SK-N-SH (cell line): Measurements from ENCODE around the gene TP73. TPM values are rescaled to one million over a fixed set of nuclear protein-coding genes. Genes with fewer than 3 reads are reported as not detected.

Experiments used
- CTCF ChIA-PET: fragments of 300-600, 350-600 bp; formaldehyde crosslinking; extraction: SDS; loops from one replicate; lab custom pipeline; 2021; lab: Yijun Ruan, JAX
- POLR2A ChIA-PET: fragments of 350-600 bp; sonication (Branson Sonifier 250); formaldehyde crosslinking; extraction: SDS; loops from one replicate; lab custom pipeline; 2020; ENCODE audit warnings: antibody characterized with exemption, inconsistent platforms; lab: Yijun Ruan, JAX
- DNase-seq: peaks from one replicate; pipeline ENCODE4 v3.0.0; 2012
- H2AFZ ChIP-seq: fragments of 200-600 bp; sonication (generic); 2 replicates; pipeline ENCODE4 v1.8.1; 2016; ENCODE audit warnings: antibody characterized with exemption, mild to moderate bottlenecking, low read depth
- H3F3A ChIP-seq: fragments of 200-600 bp; sonication (generic); replicated peaks from 2 replicates; pipeline ENCODE3; 2016; ENCODE audit warnings: antibody characterized with exemption, mild to moderate bottlenecking; ENCODE audit not compliant: insufficient read depth
- H3K27ac ChIP-seq, 2 experiments: fragments of 200-500 bp in 1 of 2; fragments of 200-600 bp in 1 of 2; sonication (Bioruptor generic) in 1 of 2; sonication (generic), shearing (Covaris generic) in 1 of 2; 2 replicates each; pipeline versions ENCODE4 v1.5.1 to v1.6.1; 2014 to 2016; ENCODE audit warnings: low read depth in 2 of 2, inconsistent platforms in 1 of 2, low read length in 1 of 2, mild to moderate bottlenecking in 1 of 2, mixed read lengths in 1 of 2
- H3K27me3 ChIP-seq: fragments of 200-600 bp; sonication (generic), shearing (Covaris generic); 2 replicates; pipeline ENCODE4 v1.6.1; 2016; ENCODE audit warnings: mixed run types; ENCODE audit not compliant: insufficient read depth
- H3K36me3 ChIP-seq, 2 experiments: fragments of 200-500 bp in 1 of 2; fragments of 200-600 bp in 1 of 2; sonication (Bioruptor generic) in 1 of 2; sonication (generic) in 1 of 2; replicated peaks in 1 of 2; 2 replicates each; pipeline versions ENCODE3 to v1.5.1; 2014 to 2016; ENCODE audit warnings: low read length in 1 of 2, mild to moderate bottlenecking in 1 of 2; ENCODE audit not compliant: insufficient read depth in 2 of 2, control insufficient read depth in 1 of 2
- H3K4me1 ChIP-seq, 2 experiments: fragments of 200-500 bp in 1 of 2; fragments of 200-600 bp in 1 of 2; sonication (Bioruptor generic) in 1 of 2; sonication (generic), shearing (Covaris generic) in 1 of 2; 2 replicates each; pipeline versions ENCODE4 v1.5.1 to v1.6.1; 2014 to 2016; ENCODE audit warnings: low read depth in 1 of 2, low read length in 1 of 2, mixed run types in 1 of 2; ENCODE audit not compliant: insufficient read depth in 2 of 2, control insufficient read depth in 1 of 2
- H3K4me2 ChIP-seq: fragments of 200-600 bp; sonication (generic), shearing (Covaris generic); 2 replicates; pipeline ENCODE4 v1.6.1; 2017; ENCODE audit warnings: mixed run types
- H3K4me3 ChIP-seq, 2 experiments: fragments of 200-500 bp in 1 of 2; fragments of 200-600 bp in 1 of 2; sonication (Bioruptor generic) in 1 of 2; sonication (generic), shearing (Covaris generic) in 1 of 2; 2 replicates each; pipeline versions ENCODE4 v1.5.1 to v1.8.1; 2014 to 2016; ENCODE audit warnings: low read depth in 2 of 2, inconsistent platforms in 1 of 2, low read length in 1 of 2, mild to moderate bottlenecking in 1 of 2, mixed read lengths in 1 of 2, moderate library complexity in 1 of 2
- H3K79me2 ChIP-seq: fragments of 200-600 bp; sonication (generic); 2 replicates; pipeline ENCODE4 v1.8.1; 2017; ENCODE audit warnings: mild to moderate bottlenecking; ENCODE audit not compliant: insufficient read depth
- H3K9ac ChIP-seq: fragments of 200-600 bp; sonication (generic); 2 replicates; pipeline ENCODE4 v1.6.1; 2017; ENCODE audit warnings: mixed run types
- H3K9me2 ChIP-seq: fragments of 200-600 bp; sonication (generic); 2 replicates; pipeline ENCODE4 v1.6.1; 2017; ENCODE audit warnings: mixed run types
- H3K9me3 ChIP-seq: fragments of 200-600 bp; sonication (generic); 2 replicates; pipeline ENCODE4 v1.6.1; 2017; ENCODE audit warnings: mixed run types, mild to moderate bottlenecking, moderate library complexity
- H4K20me1 ChIP-seq: fragments of 200-600 bp; sonication (generic); 2 replicates; pipeline ENCODE4 v1.6.1; 2017; ENCODE audit warnings: mild to moderate bottlenecking, mixed run types; ENCODE audit not compliant: insufficient read depth
- CHD2 ChIP-seq: fragments of 150-350 bp; IDR thresholded peaks from 2 replicates; pipeline ENCODE4 v1.6.1; 2018; ENCODE audit warnings: low read length; ENCODE audit not compliant: partially characterized antibody
- ELF1 ChIP-seq: IDR thresholded peaks from 2 replicates; pipeline ENCODE4 v1.4.0; 2012
- EP300 ChIP-seq, 2 experiments: IDR thresholded peaks; 2 replicates each; pipeline versions ENCODE4 v1.4.0 to v1.6.1; 2012; ENCODE audit warnings: borderline replicate concordance in 1 of 2, low read depth in 1 of 2, low read length in 1 of 2
- FOXJ3 ChIP-seq: sonication (generic); formaldehyde crosslinking; IDR thresholded peaks from 2 replicates; pipeline ENCODE4 v1.5.1; 2020; ENCODE audit warnings: mild to moderate bottlenecking, missing genetic modification reagents
- FOXM1 ChIP-seq: IDR thresholded peaks from 2 replicates; pipeline ENCODE4 v1.4.0; 2012; ENCODE audit warnings: low read depth, mild to moderate bottlenecking
- GABPA ChIP-seq: IDR thresholded peaks from 2 replicates; pipeline ENCODE4 v1.4.0; 2012; ENCODE audit warnings: low read depth, mild to moderate bottlenecking
- GATA2 ChIP-seq: sonication (generic); formaldehyde crosslinking; IDR thresholded peaks from 2 replicates; pipeline ENCODE4 v1.5.0; 2020; ENCODE audit warnings: mild to moderate bottlenecking, missing genetic modification reagents
- JUND ChIP-seq: IDR thresholded peaks from 2 replicates; pipeline ENCODE4 v1.4.0; 2012
- MEF2A ChIP-seq: IDR thresholded peaks from 2 replicates; pipeline ENCODE4 v1.4.0; 2012; ENCODE audit warnings: low read depth, borderline replicate concordance
- NFIC ChIP-seq: IDR thresholded peaks from 2 replicates; pipeline ENCODE4 v1.4.0; 2012; ENCODE audit warnings: borderline replicate concordance
- RAD21 ChIP-seq: IDR thresholded peaks from 2 replicates; pipeline ENCODE4 v1.6.1; 2012; ENCODE audit warnings: mild to moderate bottlenecking, low read length
- RCOR1 ChIP-seq: fragments of 150-350 bp; IDR thresholded peaks from 2 replicates; pipeline ENCODE4 v1.6.1; 2017; ENCODE audit warnings: antibody characterized with exemption, low read length
- RXRA ChIP-seq: IDR thresholded peaks from 2 replicates; pipeline ENCODE4 v1.4.0; 2012; ENCODE audit warnings: low read depth, mild to moderate bottlenecking, borderline replicate concordance
- TCF12 ChIP-seq: IDR thresholded peaks from 2 replicates; pipeline ENCODE4 v1.4.0; 2012
- TEAD4 ChIP-seq: IDR thresholded peaks from 2 replicates; pipeline ENCODE4 v1.4.0; 2012; ENCODE audit warnings: mild to moderate bottlenecking, borderline replicate concordance; ENCODE audit not compliant: insufficient read depth
- WGBS: methylation state at CpG from one replicate; pipeline ENCODE4 v1.1.6; 2017; ENCODE audit warnings: low lambda C conversion rate; 5-methylcytosine and 5-hydroxymethylcytosine counted together
- polyA plus RNA-seq, 3 experiments: library from polyadenylated mRNA; depleted of rRNA; stranded (reverse); fragments of >200 nt; gene quantifications; 2 replicates each; pipeline ENCODE4 v1.2.3, GENCODE V29; 2012
- TF ChIP-seq, protein P1 (sequence below): fragments of 150-350 bp; IDR thresholded peaks from 2 replicates; pipeline ENCODE4 v1.6.1; 2016; ENCODE audit warnings: mild to moderate bottlenecking, low read depth, low read length
- TF ChIP-seq, protein P2 (sequence below): fragments of 200-600 bp; sonication (generic); IDR thresholded peaks from 2 replicates; pipeline ENCODE4 v1.6.1; 2017; ENCODE audit warnings: antibody characterized with exemption, mild to moderate bottlenecking, moderate library complexity
- TF ChIP-seq, protein P3 (sequence below): IDR thresholded peaks from 2 replicates; pipeline ENCODE4 v1.4.0; 2012; ENCODE audit warnings: low read depth, borderline replicate concordance

Gene TP73
- polyA plus RNA-seq, 1 of the 3 experiments (the other 2 are of a cell fraction) = 0.64 TPM

DNA sequence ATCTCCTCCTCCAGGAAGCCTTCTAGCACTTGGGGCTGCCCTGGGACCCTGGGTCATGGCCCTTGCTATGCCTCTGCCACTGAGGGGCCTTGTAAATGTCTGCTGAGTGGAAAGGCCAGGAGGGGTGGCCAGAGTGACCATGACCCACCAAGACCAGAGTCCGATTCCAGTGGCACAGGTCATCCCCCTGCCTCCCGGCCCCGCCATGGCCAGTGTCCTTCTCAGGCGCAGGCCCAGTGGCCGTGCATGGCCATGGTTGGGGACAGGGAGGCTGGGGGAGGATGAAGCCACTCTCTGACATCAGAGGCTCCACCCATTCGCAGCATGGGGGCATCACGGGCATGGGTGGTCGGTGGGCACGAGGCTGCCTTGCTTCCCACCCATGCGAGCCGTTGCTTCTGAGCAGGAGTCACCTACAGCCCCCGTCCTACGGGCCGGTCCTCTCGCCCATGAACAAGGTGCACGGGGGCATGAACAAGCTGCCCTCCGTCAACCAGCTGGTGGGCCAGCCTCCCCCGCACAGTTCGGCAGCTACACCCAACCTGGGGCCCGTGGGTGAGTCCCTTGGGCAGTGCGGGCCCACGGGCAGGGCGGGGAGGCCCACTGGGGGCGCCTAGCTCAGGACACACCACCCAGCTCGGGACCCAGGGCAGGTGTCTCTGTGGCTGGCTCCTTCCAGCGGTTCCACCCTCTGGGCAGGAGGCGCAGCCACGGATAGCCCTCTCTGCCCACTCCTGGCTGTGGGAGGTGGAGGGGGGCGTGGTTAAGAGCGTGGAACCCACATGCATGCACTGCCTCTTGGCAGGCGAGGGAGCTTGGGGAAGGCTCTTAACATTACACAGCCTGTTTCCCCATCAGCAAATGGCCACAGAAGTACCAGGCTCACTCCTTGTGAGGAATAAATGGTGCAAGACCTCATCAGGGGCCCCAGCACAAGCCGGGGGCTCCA, 77.6 kb downstream of the TP73 start:
- no peak overlapping the region for H3K27ac ChIP-seq
- no peaks in the 10 kb centered on the region for H4K20me1 ChIP-seq
- no peak overlapping the region for H2AFZ ChIP-seq
- whole genome bisulfite sequencing = 60% methylated on average over 12 of the region's 32 CpGs
- no peaks in the 10 kb centered on the region for H3K9me2 ChIP-seq
- no peaks in the 10 kb centered on the region for H3F3A ChIP-seq
- no peak overlapping the region for H3K4me2 ChIP-seq
- ChIA-PET POLR2A (no interaction called here), CTCF (interaction anchor here (0.6 to 6.7 kb wide), 2 partner anchors 33 to 277 kb away, joined by 3 to 55 read pairs; no protein-coding TSS in a partner anchor)
- H3K4me1 ChIP-seq = peaks cover 0 to 13% of the 10 kb centered on the region in 2 experiments; a peak in 1 of 4 replicates
- peaks cover 0 to 1% of the 10 kb centered on the region in 2 experiments for H3K36me3 ChIP-seq
- no peaks in the 10 kb centered on the region for H3K27me3 ChIP-seq
- no peak for DNase-seq
- H3K9ac ChIP-seq = no peak overlapping the region
- H3K9me3 ChIP-seq = no peaks in the 10 kb centered on the region
- no peaks in the 10 kb centered on the region for H3K79me2 ChIP-seq
- H3K4me3 ChIP-seq = no peak overlapping the region
- TF ChIP-seq RAD21 = no peak
- TF ChIP-seq, protein P1, sequence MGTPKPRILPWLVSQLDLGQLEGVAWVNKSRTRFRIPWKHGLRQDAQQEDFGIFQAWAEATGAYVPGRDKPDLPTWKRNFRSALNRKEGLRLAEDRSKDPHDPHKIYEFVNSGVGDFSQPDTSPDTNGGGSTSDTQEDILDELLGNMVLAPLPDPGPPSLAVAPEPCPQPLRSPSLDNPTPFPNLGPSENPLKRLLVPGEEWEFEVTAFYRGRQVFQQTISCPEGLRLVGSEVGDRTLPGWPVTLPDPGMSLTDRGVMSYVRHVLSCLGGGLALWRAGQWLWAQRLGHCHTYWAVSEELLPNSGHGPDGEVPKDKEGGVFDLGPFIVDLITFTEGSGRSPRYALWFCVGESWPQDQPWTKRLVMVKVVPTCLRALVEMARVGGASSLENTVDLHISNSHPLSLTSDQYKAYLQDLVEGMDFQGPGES = no peak
- no peak for TF ChIP-seq GABPA
- no peak for TF ChIP-seq RXRA
- no peak for TF ChIP-seq RCOR1
- TF ChIP-seq JUND = no peak
- TF ChIP-seq MEF2A = no peak
- TF ChIP-seq FOXM1 = no peak
- TF ChIP-seq, protein P2, sequence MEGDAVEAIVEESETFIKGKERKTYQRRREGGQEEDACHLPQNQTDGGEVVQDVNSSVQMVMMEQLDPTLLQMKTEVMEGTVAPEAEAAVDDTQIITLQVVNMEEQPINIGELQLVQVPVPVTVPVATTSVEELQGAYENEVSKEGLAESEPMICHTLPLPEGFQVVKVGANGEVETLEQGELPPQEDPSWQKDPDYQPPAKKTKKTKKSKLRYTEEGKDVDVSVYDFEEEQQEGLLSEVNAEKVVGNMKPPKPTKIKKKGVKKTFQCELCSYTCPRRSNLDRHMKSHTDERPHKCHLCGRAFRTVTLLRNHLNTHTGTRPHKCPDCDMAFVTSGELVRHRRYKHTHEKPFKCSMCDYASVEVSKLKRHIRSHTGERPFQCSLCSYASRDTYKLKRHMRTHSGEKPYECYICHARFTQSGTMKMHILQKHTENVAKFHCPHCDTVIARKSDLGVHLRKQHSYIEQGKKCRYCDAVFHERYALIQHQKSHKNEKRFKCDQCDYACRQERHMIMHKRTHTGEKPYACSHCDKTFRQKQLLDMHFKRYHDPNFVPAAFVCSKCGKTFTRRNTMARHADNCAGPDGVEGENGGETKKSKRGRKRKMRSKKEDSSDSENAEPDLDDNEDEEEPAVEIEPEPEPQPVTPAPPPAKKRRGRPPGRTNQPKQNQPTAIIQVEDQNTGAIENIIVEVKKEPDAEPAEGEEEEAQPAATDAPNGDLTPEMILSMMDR = no peak
- no peak for TF ChIP-seq GATA2
- TF ChIP-seq ELF1 = no peak
- no peak for TF ChIP-seq FOXJ3 (CRISPR knock-in tag)
- TF ChIP-seq, all 33 proteins: peak for 0

DNA sequence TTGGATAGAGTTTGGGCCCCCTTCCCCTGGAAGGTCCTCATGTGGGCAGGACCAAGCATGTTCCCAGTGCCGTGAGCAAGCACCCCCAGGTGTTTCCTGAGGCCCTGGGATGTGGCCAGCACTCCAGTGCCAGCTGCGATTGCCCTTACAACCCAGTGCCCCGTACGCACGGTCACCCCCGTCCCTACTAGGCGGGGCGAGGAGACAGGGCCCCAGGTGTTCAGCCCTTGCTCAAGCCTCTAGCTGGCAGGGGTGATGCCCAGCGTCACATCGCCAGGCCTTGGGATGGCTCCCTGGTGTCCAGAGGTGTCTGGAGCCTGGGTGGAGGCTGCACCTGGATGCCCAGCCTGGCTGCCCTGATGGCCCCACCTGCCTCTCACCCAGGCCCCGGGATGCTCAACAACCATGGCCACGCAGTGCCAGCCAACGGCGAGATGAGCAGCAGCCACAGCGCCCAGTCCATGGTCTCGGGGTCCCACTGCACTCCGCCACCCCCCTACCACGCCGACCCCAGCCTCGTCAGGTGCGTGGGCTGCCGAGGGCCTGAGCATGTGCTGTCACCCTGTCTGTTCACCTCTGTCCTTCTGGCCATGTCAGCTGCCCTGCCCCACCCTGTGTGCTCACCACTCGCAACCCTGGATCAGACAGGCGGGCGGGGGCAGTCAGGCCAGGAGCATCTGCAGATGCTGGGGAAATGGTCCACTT, 78.4 kb downstream of the TP73 start:
- H3K9me2 ChIP-seq = no peaks in the 10 kb centered on the region
- no peaks in the 10 kb centered on the region for H3K79me2 ChIP-seq
- TF ChIP-seq NFIC (no peak), EP300 (IDR thresholded peaks at IDR 0.05; ENCODE audit: borderline replicate concordance in 1 of 2, low read depth in 1 of 2, low read length in 1 of 2) (no peak), ELF1 (no peak), CHD2 (no peak), TEAD4 (no peak), TCF12 (no peak), GABPA (no peak)
- TF ChIP-seq, protein P3, sequence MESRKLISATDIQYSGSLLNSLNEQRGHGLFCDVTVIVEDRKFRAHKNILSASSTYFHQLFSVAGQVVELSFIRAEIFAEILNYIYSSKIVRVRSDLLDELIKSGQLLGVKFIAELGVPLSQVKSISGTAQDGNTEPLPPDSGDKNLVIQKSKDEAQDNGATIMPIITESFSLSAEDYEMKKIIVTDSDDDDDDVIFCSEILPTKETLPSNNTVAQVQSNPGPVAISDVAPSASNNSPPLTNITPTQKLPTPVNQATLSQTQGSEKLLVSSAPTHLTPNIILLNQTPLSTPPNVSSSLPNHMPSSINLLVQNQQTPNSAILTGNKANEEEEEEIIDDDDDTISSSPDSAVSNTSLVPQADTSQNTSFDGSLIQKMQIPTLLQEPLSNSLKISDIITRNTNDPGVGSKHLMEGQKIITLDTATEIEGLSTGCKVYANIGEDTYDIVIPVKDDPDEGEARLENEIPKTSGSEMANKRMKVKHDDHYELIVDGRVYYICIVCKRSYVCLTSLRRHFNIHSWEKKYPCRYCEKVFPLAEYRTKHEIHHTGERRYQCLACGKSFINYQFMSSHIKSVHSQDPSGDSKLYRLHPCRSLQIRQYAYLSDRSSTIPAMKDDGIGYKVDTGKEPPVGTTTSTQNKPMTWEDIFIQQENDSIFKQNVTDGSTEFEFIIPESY = no peak
- TF ChIP-seq, all 33 proteins: peak for 0
- no peak overlapping the region for H3K4me3 ChIP-seq
- H2AFZ ChIP-seq = no peak overlapping the region
- H3K4me1 ChIP-seq = peaks cover 0 to 20% of the 10 kb centered on the region in 2 experiments; a peak in 1 of 4 replicates
- no peak overlapping the region for H3K4me2 ChIP-seq
- H3K27ac ChIP-seq = no peak overlapping the region
- CTCF ChIA-PET = interaction anchor here (6.7 kb wide), 1 partner anchor 34 kb away, joined by 55 read pairs; no protein-coding TSS in a partner anchor
- peaks cover 0 to 5% of the 10 kb centered on the region in 2 experiments for H3K36me3 ChIP-seq
- H3K9me3 ChIP-seq = no peaks in the 10 kb centered on the region
- H3F3A ChIP-seq = no peaks in the 10 kb centered on the region
- H3K9ac ChIP-seq = no peak overlapping the region
- no peaks in the 10 kb centered on the region for H3K27me3 ChIP-seq
- 64% methylated on average over 6 of the region's 25 CpGs for WGBS
- H4K20me1 ChIP-seq = no peaks in the 10 kb centered on the region
- POLR2A ChIA-PET = no interaction called here
- no peak for DNase-seq
